PC-3 (cell line): ENCODE measurements around the gene TMEM9B. TPM values are rescaled to one million over a fixed set of nuclear protein-coding genes. Genes with fewer than 3 reads are reported as not detected.

Source experiments
- ATAC-seq: fragments of 200-7000 bp; cut with Tn5 transposase; 2 replicates; pipeline ENCODE4 v1.9.1; 2020; ENCODE audit warnings: mild to moderate bottlenecking, moderate library complexity
- BruUV-seq: library from RNA; stranded (reverse); fragments of 400-500 nt; replicated peaks from 2 replicates; lab custom pipeline; 2021; lab: Mats Ljungman, UMichigan
- CTCF ChIA-PET: fragments of 300-600 bp; sonication (Branson Sonifier 250); formaldehyde crosslinking; loops from one replicate; lab custom pipeline; 2022; ENCODE audit warnings: antibody characterized with exemption; lab: Charles Lee
- POLR2A ChIA-PET: fragments of 300-600 bp; sonication (Branson Sonifier 250); formaldehyde crosslinking; loops from one replicate; lab custom pipeline; 2022; ENCODE audit warnings: antibody characterized with exemption; ENCODE audit not compliant: unreplicated experiment; lab: Charles Lee
- DNase-seq: peaks from one replicate; pipeline ENCODE4 v3.0.0-alpha.2; 2015
- H2AFZ ChIP-seq: fragments of 300-600 bp; sonication (generic); 2 replicates; pipeline ENCODE4 v1.6.0; 2016; ENCODE audit warnings: antibody characterized with exemption, low read length
- H3F3A ChIP-seq: fragments of 300-600 bp; sonication (generic); one replicate; pipeline ENCODE4 v1.6.0; 2017; ENCODE audit warnings: antibody characterized with exemption, low read length, control low read depth, mild to moderate bottlenecking; ENCODE audit not compliant: unreplicated experiment
- H3K27ac ChIP-seq: fragments of 300-600 bp; sonication (generic); 2 replicates; pipeline ENCODE4 v1.5.1; 2016; ENCODE audit warnings: mild to moderate bottlenecking, low read length
- H3K27me3 ChIP-seq: fragments of 300-600 bp; sonication (generic); 2 replicates; pipeline ENCODE4 v1.6.1; 2016; ENCODE audit warnings: low read length, mixed read lengths
- H3K36me3 ChIP-seq: fragments of 300-600 bp; sonication (generic); 2 replicates; pipeline ENCODE4 v1.6.1; 2016; ENCODE audit warnings: low read depth, mixed run types, low read length, mixed read lengths
- H3K4me1 ChIP-seq: fragments of 300-600 bp; sonication (generic); 2 replicates; pipeline ENCODE4 v1.5.1; 2016; ENCODE audit warnings: low read length; ENCODE audit not compliant: insufficient read depth
- H3K4me2 ChIP-seq: fragments of 300-600 bp; sonication (generic); 2 replicates; pipeline ENCODE4 v1.6.0; 2016; ENCODE audit warnings: low read length
- H3K4me3 ChIP-seq: fragments of 300-600 bp; sonication (generic); 2 replicates; pipeline ENCODE4 v1.5.1; 2016; ENCODE audit warnings: mild to moderate bottlenecking, low read length, mixed read lengths
- H3K79me2 ChIP-seq: fragments of 300-600 bp; sonication (generic); 2 replicates; pipeline ENCODE4 v1.6.1; 2017; ENCODE audit warnings: low read length, mixed read lengths
- H3K9ac ChIP-seq: fragments of 300-600 bp; sonication (generic); 2 replicates; pipeline ENCODE4 v1.6.0; 2016; ENCODE audit warnings: mild to moderate bottlenecking, low read length
- H3K9me2 ChIP-seq: fragments of 300-600 bp; sonication (generic); replicated peaks from 2 replicates; pipeline ENCODE4 v1.6.1; 2016; ENCODE audit warnings: mixed run types, low read length, mixed read lengths
- H3K9me3 ChIP-seq: fragments of 300-600 bp; sonication (generic); 2 replicates; pipeline ENCODE4 v1.6.1; 2016; ENCODE audit warnings: low read length, mixed read lengths
- H4K20me1 ChIP-seq: fragments of 300-600 bp; sonication (generic); 2 replicates; pipeline ENCODE4 v1.6.1; 2016; ENCODE audit warnings: low read length, mixed read lengths
- CTCF ChIP-seq: fragments of 300-600 bp; sonication (generic); conservative IDR thresholded peaks from 2 replicates; pipeline ENCODE4 v1.5.1; 2017; ENCODE audit warnings: antibody characterized with exemption, low read depth, mild to moderate bottlenecking, low read length
- EZH2 ChIP-seq: fragments of 300-600 bp; sonication (generic); IDR thresholded peaks from one replicate; pipeline ENCODE4 v1.6.1; 2017; ENCODE audit warnings: antibody characterized with exemption, mild to moderate bottlenecking, low read length; ENCODE audit not compliant: unreplicated experiment
- EZH2phosphoT487 ChIP-seq: fragments of 300-600 bp; sonication (generic); IDR thresholded peaks from 2 replicates; pipeline ENCODE4 v1.6.1; 2018; ENCODE audit warnings: mild to moderate bottlenecking, antibody characterized with exemption, low read length, borderline replicate concordance
- intact Hi-C: fragments of 100-400 bp; cut with micrococcal nuclease; formaldehyde crosslinking; loops from 2 replicates; pipeline ENCODE4 v1.9.0; 2023
- total RNA-seq: library from RNA; depleted of rRNA; stranded (reverse); fragments of >200 nt; gene quantifications from 2 replicates; pipeline ENCODE4 v1.2.3, GENCODE V29; 2014; rRNA removed

The TMEM9B gene
- total RNA-seq, 1 experiment from 2014 or later, result 42.1 TPM

DNA sequence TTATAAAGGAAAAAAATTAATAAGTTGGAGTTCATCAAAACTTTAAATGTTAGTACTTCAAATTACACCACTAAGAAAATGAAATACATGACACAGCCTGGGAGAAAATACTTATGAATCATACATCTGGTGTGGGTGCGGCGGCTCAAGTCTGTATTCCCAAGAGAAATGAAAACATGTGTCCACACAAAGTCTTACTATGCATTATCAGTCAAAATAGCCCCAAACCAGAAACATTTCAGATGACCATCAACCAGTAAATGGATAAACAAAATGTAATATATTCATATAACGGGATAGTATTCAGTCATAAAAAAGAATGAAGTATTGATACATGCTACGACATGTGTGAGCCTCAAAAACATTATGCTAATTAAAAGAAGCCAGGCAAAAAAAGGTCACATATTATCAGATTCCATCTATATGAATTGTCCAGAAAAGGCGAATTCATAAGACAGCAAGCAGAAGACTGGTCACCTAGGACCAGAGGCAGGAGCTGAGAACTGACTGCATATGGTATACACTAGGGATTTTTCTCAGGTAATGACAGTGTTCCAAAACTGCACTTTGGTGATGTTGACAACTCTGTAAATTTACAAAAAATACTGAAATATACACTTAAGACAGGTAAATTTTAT lies 58.6 kb downstream of the TMEM9B start:
- Histone ChIP-seq H3K4me1 (peaks cover 28% of the 10 kb centered on the region), H3K27ac (peak overlapping the region; percentile 38), H3K36me3 (no peaks in the 10 kb centered on the region), H3K27me3 (no peaks in the 10 kb centered on the region), H3K9me2 (no peaks in the 10 kb centered on the region), H3K4me3 (no peak overlapping the region), H3F3A (no peaks in the 10 kb centered on the region), H3K9me3 (no peaks in the 10 kb centered on the region), H4K20me1 (no peaks in the 10 kb centered on the region), H3K79me2 (no peaks in the 10 kb centered on the region), H3K9ac (no peak overlapping the region), H3K4me2 (peak overlapping the region; percentile 23; the same call in 1 of the 2 replicates), H2AFZ (no peak overlapping the region)
- TF ChIP-seq CTCF (no peak), EZH2 (no peak), EZH2phosphoT487 (no peak)
- ATAC-seq (peak; percentile 50), DNase-seq (peak; percentile 39)
- no TSS peak for BruUV-seq
- ChIA-PET POLR2A (no interaction called here), CTCF (no interaction called here)
- intact Hi-C loops, result loop anchor here (2.0 to 5.0 kb wide), 2 partner anchors 33 to 217 kb away; no protein-coding TSS in a partner anchor

GRCh38 chr11:8899119-8899753 lies 65.0 kb downstream of the TMEM9B start:
- Histone ChIP-seq H3K36me3 (no peaks in the 10 kb centered on the region), H3K4me3 (no peak overlapping the region), H3K4me1 (no peaks in the 10 kb centered on the region), H4K20me1 (no peaks in the 10 kb centered on the region), H3K9me2 (no peaks in the 10 kb centered on the region), H3K27ac (no peak overlapping the region), H3K4me2 (no peak overlapping the region), H2AFZ (no peak overlapping the region), H3K27me3 (no peaks in the 10 kb centered on the region), H3F3A (no peaks in the 10 kb centered on the region), H3K9me3 (0 out of 2 replicates have a peak, but pooled peaks cover 14% of the 10 kb centered on the region), H3K79me2 (no peaks in the 10 kb centered on the region), H3K9ac (no peak overlapping the region)
- ChIA-PET POLR2A (no interaction called here), CTCF (no interaction called here)
- DNase-seq (no peak), ATAC-seq (no peak)
- TF ChIP-seq EZH2 (no peak), EZH2phosphoT487 (no peak), CTCF (no peak)
- no TSS peak for BruUV-seq
- intact Hi-C loops, result no loop called here

Other genes with a start within 250 kb of the TMEM9B start
- 25.3 and 29.5 TPM in 2 replicates for gene AKIP1, start 53.3 kb downstream of the TMEM9B start, total RNA-seq
- not detected in 2 replicates for gene C11orf16, start 31.5 kb downstream of the TMEM9B start, total RNA-seq
- gene ASCL3, start 21.4 kb downstream of the TMEM9B start, total RNA-seq, result not detected in 2 replicates
- not detected in 2 replicates for gene NRIP3, start 39.6 kb upstream of the TMEM9B start, total RNA-seq
- gene SCUBE2, start 127.2 kb upstream of the TMEM9B start, total RNA-seq, result 0.18 TPM in 1 of 2 replicates, not detected in the other